ENCODE results near the gene GCNA.

GCNA gene

GRCh38 chrX:71623714-71624113, 45.5 kb downstream of the GCNA start:
- Histone ChIP-seq H3K4me3 (ENCODE audit: low read length, poor library complexity, severe bottlenecking) (peak overlapping the region; percentile 56), H3K36me3 (ENCODE audit: insufficient read depth, low read length) (no peaks in the 10 kb centered on the region), H3K4me2 (ENCODE audit: low read depth, low read length, poor library complexity, severe bottlenecking) (peak overlapping the region; percentile 69), H3K4me1 (ENCODE audit: insufficient read depth, low read length, poor library complexity, severe bottlenecking) (peaks cover 43% of the 10 kb centered on the region), H3K79me2 (ENCODE audit: insufficient read depth, low read length) (no peaks in the 10 kb centered on the region), H3K27me3 (ENCODE audit: insufficient read depth, low read length, poor library complexity, severe bottlenecking) (no peaks in the 10 kb centered on the region), H3K9ac (ENCODE audit: low read depth, low read length, poor library complexity, severe bottlenecking) (peak overlapping the region; percentile 85), H2AFZ (ENCODE audit: low read length) (no peak overlapping the region), H4K20me1 (ENCODE audit: insufficient read depth, low read length, poor library complexity, severe bottlenecking) (no peaks in the 10 kb centered on the region), H3K9me3 (ENCODE audit: insufficient read depth, low read depth, low read length) (no peaks in the 10 kb centered on the region), H3F3A (ENCODE audit: low read depth) (peaks cover 5% of the 10 kb centered on the region; the same call in 1 of the 2 replicates), H3K9me2 (replicated peaks; ENCODE audit: low read depth, low read length) (no peaks in the 10 kb centered on the region)
- no peak for TF ChIP-seq EZH2phosphoT487 (IDR thresholded peaks at IDR 0.05; ENCODE audit: borderline replicate concordance)
- TF ChIP-seq CTCF (conservative IDR thresholded peaks at IDR 0.05; ENCODE audit: low read length), result no peak

GRCh38 chrX:71625471-71625870, 47.2 kb downstream of the GCNA start:
- Histone ChIP-seq H3K27me3 (ENCODE audit: insufficient read depth, low read length, poor library complexity, severe bottlenecking) (no peaks in the 10 kb centered on the region), H3F3A (ENCODE audit: low read depth) (peaks cover 5% of the 10 kb centered on the region; the same call in 1 of the 2 replicates), H3K9me2 (replicated peaks; ENCODE audit: low read depth, low read length) (no peaks in the 10 kb centered on the region), H3K36me3 (ENCODE audit: insufficient read depth, low read length) (no peaks in the 10 kb centered on the region), H3K4me2 (ENCODE audit: low read depth, low read length, poor library complexity, severe bottlenecking) (no peak overlapping the region), H3K4me1 (ENCODE audit: insufficient read depth, low read length, poor library complexity, severe bottlenecking) (peaks cover 33% of the 10 kb centered on the region), H3K9me3 (ENCODE audit: insufficient read depth, low read depth, low read length) (no peaks in the 10 kb centered on the region), H3K9ac (ENCODE audit: low read depth, low read length, poor library complexity, severe bottlenecking) (no peak overlapping the region), H3K79me2 (ENCODE audit: insufficient read depth, low read length) (no peaks in the 10 kb centered on the region), H3K4me3 (ENCODE audit: low read length, poor library complexity, severe bottlenecking) (no peak overlapping the region), H2AFZ (ENCODE audit: low read length) (no peak overlapping the region), H4K20me1 (ENCODE audit: insufficient read depth, low read length, poor library complexity, severe bottlenecking) (no peaks in the 10 kb centered on the region)
- no peak for TF ChIP-seq EZH2phosphoT487 (IDR thresholded peaks at IDR 0.05; ENCODE audit: borderline replicate concordance)
- no peak for TF ChIP-seq CTCF (conservative IDR thresholded peaks at IDR 0.05; ENCODE audit: low read length)

GRCh38 chrX:71626576-71626975, 48.3 kb downstream of the GCNA start:
- H3K9me3 ChIP-seq (ENCODE audit: insufficient read depth, low read depth, low read length), result no peaks in the 10 kb centered on the region
- no peaks in the 10 kb centered on the region for H3K36me3 ChIP-seq (ENCODE audit: insufficient read depth, low read length)
- no peaks in the 10 kb centered on the region for H3K9me2 ChIP-seq (replicated peaks; ENCODE audit: low read depth, low read length)
- no peaks in the 10 kb centered on the region for H3K79me2 ChIP-seq (ENCODE audit: insufficient read depth, low read length)
- H3F3A ChIP-seq (ENCODE audit: low read depth), result peaks cover 5% of the 10 kb centered on the region; the same call in 1 of the 2 replicates
- TF ChIP-seq CTCF (conservative IDR thresholded peaks at IDR 0.05; ENCODE audit: low read length) (no peak), EZH2phosphoT487 (IDR thresholded peaks at IDR 0.05; ENCODE audit: borderline replicate concordance) (no peak)
- H3K27me3 ChIP-seq (ENCODE audit: insufficient read depth, low read length, poor library complexity, severe bottlenecking), result no peaks in the 10 kb centered on the region
- H3K4me3 ChIP-seq (ENCODE audit: low read length, poor library complexity, severe bottlenecking), result no peak overlapping the region
- no peak overlapping the region for H2AFZ ChIP-seq (ENCODE audit: low read length)
- peaks cover 32% of the 10 kb centered on the region for H3K4me1 ChIP-seq (ENCODE audit: insufficient read depth, low read length, poor library complexity, severe bottlenecking)
- no peak overlapping the region for H3K9ac ChIP-seq (ENCODE audit: low read depth, low read length, poor library complexity, severe bottlenecking)
- no peaks in the 10 kb centered on the region for H4K20me1 ChIP-seq (ENCODE audit: insufficient read depth, low read length, poor library complexity, severe bottlenecking)
- H3K4me2 ChIP-seq (ENCODE audit: low read depth, low read length, poor library complexity, severe bottlenecking), result no peak overlapping the region

Data from Loucy (cell line).